Lung microvascular endothelial cell (primary cell): ENCODE data around the gene CARD11. TPM values are rescaled to one million over a fixed set of nuclear protein-coding genes. Genes with fewer than 3 reads are reported as not detected.

ENCODE experiments used
- DNase-seq, 2 donors: peaks; one replicate each; pipeline versions ENCODE4 v3.0.0 to v3.0.0-alpha.2; 2010; ENCODE audit warnings: low read depth in 2 of 2
- total RNA-seq: library from RNA; depleted of rRNA; stranded (reverse); fragments of >200 nt; gene quantifications from 2 replicates; pipeline ENCODE4 v1.2.1, GENCODE V29; 2014

CARD11 gene
- 2.2 and 3.1 TPM in 2 replicates for total RNA-seq

DNA sequence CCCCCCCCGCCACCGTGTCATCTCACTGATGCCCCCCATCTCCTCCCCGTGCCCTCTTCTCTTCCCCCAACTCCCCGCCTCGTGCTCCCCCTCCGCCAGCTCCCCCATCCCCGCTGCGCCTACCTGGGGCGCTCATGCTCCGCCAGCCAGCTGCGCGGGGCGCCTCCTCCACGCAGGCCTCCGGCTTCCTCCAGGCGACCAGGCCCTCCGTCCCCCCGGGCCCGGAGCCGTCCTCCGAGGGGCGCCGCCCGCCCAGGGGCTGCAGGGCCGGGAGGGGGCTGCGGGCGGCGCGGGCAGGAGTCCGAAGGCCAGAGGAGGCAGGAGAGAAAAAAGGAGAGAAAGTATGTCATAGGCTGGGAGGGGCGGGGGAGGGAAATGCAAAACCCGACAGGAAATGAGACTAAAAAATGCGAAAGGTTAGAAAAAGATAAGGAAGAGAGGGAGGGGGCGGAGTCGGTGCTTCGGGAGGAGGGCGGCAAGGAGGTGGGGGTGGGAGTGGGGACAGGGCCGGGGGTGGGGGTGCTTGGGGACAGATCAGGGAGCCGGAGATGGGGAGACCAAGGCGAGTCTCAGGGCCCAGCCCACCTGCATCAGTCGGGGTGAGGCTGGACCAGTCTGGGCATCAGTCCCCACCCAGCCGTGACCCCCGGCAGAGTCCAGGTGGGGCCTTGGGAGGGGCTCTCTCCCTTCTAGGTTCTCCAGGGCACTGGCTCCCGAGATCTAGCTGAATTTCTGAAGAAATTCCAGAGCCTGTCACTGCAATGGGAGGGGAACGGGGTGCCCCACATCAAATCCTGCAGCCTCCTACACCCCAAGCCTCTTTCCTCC, at the start of gene CARD11:
Gene CARD11 (minus strand): TSS at position 324 of the 828 bp plus-strand sequence. CDS start 85,361 bp downstream, outside the sequence.
- no peak for DNase-seq

DNA sequence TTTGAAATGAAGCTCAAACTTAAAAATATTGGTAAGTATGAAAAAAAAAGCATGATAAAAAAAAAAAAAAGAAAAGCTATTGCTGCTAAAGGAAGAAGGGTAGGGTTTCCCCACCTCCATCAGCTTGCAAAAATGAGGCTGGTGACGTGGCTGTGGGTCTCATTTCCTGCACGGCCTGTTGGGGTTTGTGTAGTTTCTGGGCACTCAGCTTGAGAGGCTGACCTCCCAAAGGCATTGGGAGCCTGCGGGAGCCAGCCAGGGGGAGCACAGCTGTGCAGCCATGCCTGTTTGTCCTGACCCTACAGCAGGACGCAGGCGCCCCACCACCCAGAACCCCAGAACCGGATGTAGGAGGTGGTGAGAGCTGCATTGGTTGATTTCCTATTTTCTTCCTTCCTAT, 48.8 kb upstream of the CARD11 start:
- peak in 1 of 2 donors; percentile 62 for DNase-seq

DNA sequence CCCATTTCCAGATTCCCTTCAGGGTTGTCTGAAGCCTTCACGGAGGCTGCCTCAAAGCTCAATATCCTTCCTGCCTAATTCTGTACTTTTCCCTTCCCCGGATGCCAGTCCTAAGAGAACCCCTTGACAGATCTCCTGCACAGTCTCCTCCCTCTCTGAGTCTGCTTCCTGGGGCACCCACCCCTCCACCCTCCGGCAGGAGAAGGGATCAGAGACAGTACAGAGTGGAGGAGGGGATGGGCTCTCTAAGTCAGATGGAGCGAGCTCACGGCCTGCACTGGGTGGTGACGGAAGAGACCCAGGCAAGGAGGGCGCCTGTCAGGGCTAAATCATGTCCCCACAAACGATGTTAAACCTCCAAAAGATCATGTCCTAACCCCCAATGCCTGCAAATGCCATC, 48.0 kb upstream of the CARD11 start:
- peak in 1 of 2 donors; percentile 31 for DNase-seq

DNA sequence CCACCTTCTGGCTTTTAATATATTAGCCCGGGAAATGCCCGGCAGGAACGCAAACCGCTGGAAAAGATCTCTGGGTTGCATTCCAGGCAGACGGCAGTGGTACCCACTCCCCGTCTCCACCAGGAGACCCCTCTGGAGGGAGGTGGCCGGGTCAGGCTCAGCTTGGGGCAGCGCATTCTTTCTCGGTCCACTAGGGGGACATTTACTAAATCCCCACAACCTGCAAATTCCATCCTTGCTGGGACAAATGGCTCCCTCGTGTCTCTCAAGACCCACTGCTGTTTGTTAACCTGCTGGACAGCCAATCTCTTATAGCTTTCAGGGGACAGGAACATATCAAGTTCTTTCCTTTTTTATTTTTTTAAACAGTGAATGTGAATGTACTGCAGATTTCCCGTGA, 45.8 kb upstream of the CARD11 start:
- peak; percentile 16 to 26 for DNase-seq

DNA sequence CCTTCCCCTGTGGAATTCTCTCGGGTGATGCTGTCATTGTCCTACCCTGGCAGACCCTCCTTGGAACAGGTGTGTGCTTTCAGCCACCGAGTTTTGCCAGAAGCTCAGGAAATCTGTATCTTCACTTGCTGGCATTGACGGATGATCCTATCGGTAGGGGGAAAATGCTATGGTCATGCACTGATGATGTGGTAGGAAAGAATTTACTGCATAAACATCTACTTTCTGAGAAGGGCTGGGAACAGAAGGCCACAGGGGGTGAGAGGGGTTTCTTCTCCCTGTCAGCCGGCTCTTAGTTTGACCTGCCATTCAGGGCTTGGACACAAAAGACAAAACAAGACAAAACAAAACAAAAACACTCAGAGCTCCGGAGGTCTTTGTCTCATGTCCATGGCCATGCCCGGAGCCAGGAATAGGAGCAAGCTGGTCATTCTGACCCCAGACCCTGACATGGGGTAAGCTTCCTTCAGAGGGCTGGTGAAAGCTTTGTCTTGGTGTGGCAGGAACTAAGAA, 43.6 kb upstream of the CARD11 start:
- DNase-seq, result no peak

DNA sequence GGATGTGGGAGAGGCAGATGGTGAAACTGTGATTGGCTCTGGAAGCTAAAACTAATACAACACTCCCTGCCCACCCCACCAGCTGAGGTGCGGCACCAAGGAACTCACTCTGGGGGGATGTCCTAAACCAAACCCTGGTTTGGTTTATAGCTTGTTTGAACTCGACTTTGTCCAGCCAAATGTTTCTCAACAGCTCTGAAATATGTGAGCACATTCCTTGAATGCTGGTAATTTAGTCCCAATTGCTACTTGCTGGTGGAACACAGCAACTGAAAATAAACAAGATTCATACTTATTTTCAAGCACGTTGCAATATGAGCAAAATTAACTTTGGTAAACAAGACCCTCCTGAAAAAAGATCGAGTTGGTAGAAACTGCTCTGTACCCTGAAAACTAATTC, 39.7 kb upstream of the CARD11 start:
- no peak for DNase-seq

DNA sequence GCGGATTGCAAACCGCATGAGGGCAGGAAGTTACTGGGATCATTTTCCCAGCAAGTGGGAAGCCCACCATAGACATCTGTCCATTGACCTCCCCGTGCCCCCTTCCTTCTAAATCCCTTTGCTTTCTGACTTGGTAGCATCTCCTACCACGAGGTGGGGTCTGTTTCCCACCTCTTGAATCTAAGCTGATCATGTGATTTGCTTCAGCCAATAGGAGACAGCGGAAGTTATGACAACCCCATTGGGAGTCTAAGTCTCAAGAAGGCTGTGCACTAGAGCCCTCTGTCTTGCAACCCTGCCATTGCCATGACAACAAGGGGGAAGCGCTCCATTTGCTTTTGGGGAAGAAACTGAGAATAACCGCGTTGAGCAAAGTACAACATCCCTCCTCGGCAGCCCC, 39.2 kb upstream of the CARD11 start:
- DNase-seq, result no peak

DNA sequence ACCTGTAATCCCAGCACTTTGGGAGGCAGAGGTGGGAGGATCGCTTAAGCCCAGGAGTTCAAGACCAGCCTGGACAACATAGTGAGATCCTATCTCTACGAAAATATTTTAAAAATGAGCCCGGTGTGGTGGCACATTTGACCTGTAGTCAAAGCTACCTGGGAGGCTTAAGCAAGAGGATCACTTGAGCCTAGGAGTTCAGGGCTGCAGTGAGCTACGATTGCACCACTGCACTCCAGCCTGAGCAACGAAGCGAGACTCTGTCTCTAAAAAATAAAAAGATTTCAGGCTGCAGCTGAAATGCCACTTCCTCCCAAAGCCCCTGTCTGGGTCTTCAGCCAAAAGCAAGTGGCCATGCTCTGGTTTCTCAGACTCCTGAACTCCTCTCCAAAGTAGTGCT, 38.7 kb upstream of the CARD11 start:
- no peak for DNase-seq

DNA sequence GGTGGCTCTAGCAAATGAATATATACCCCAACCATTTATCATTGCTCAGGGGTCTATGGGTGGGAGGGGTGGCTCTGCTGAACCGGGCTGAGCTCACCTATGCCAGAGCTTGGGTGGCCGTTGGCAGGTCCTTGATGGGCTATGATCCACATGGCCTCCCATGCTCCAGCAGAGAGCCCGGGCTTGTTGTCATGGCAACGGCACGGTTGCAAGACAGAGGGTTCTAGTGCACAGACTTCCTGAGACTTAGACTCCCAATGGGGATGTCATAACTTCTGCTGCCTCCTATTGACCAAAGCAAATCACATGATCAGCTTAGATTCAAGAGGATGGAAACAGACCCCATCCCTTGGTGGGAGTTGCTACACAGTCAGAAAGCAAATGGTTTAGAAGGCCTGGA, 36.4 kb upstream of the CARD11 start:
- no peak for DNase-seq

DNA sequence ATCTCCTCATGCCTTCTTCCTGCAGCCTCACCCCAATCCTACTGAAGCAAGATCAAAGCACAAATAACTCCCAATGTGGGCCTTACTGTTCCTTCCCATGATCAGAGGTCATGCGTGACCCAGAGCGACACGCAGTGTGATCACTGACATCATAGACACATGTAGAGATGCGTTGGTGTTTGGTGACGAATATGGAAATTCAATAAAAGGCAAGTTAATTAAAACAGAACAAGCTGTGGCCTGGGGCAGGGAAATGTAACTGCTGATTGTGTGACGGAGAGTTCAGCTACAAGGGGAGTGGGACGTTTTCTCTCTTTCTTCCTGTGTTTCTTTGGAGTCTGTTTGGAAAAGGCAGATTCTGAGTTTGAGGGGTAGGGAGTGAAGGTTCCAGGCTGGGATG, 34.8 kb upstream of the CARD11 start:
- no peak for DNase-seq

DNA sequence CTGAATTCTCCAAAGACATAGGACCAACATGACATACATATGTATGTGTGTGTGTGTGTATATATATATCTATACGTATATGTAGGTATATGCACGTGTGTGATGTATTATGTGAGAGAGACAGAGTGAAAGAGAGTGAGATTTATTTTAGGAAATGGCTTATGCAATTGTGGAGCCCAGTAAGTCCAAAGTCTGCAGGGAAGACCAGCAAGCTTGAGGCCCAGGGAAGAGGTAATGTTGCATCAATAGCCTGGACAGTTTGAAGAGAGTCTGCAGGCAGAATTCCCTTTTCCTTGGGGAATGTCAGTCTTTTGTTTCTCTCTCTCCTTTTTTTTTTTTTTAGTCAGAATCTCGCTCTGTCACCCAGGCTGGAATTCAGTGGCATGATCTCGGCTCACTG, 33.0 kb upstream of the CARD11 start:
- DNase-seq, result no peak

DNA sequence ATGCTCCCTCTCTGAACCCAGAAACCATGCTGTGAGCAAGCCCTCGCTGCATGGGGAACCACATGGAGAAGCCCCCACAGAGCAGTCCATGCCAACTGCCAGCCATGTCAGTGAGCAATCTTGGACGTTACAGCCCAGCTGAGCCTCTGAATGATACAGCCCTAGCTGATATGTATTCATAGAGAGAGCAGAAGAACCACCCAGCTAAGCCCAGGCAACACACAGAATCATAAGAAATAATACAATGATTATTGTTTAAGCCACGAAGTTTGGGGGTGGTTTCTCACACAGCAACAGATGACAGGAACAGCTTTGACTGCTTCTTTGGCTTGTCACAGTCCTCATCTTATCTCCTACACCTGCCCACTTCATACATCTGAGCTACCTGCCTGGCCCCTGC, 32.5 kb upstream of the CARD11 start:
- no peak for DNase-seq

DNA sequence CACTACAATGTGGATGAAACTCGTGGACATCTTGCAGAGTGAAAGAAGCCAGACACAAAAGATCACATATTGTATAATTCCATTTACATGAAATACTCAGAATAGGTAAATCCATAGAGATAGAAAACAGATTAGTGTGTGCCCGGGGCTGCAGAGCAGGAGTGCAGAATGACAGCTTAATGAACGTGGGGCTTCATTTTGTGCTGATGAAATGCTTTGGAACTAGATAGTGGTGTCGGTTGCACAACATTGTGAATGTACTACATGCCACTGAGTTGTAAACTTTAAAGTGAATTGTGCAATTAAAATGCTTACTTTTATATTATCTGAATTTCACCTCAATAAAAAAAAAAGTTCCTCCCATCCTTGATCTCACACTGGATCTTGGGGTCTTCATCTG, 31.8 kb upstream of the CARD11 start:
- DNase-seq, result no peak

DNA sequence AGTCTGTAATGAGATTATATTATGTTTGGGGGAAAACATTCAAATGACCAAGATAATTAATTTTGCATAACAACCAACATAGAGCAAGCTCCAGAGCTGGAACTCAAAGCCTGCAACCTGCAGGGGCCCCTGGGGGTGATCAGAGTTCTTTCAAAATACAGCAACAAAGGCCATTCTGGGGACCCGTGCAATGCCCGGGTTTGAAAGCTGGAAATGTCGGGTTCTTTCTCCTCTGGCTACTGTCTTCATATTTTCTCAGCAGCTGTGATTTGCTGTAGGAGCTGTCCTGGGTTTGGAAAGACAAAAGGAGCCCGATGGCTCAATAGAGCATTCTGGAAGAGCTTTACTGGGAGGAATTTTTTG, 30.8 kb upstream of the CARD11 start:
- DNase-seq, result no peak

DNA sequence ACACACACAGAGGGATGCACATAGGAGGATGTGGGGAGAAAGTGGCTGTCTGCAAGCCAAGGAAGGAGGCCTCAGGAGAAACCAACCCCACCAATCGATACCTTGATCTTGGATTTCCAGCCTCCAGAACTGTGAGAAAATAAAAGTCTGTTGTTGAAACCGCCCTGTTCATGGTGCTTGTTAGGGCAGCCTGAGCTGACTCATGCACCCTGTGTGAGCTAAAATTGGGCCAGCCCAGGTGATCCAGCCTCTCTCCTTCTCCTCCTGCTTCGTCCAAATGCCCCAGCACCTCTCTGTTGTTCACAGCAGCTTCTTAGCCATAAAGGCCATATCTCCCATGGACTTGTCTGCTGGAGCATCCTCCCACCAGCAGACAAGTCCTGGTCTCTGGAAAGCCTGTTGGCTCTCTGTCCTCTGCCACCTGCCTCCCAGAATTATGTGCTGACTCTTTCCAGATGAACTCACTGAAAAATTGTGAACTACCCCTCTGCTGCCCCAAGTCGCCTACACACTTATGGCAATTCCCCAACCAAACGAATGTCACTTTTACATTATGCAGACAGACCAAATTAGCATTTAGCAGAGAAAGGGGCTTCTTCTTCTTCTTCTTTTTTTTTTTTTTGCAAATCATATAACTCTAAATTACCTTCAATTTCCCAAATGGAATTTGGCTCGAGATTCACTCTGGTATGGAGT, 30.2 kb upstream of the CARD11 start:
- DNase-seq, result no peak

DNA sequence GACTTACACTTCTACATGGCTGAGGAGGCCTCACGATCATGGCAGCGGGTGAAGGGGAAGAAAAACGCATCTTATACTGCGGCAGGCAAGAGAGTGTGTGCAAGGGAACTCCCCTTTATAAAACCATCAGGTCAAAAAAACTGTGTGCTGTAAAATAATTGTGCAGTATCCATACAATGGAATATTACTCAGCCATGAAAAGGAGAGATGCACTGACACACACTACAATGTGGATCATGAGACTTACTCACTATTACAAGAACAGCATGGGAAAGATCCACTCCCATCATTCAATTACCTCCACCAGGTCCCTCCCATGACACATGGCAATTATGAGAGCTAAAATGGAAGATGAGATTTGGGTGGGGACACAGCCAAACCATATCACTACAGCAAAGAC, 27.2 kb upstream of the CARD11 start:
- no peak for DNase-seq

DNA sequence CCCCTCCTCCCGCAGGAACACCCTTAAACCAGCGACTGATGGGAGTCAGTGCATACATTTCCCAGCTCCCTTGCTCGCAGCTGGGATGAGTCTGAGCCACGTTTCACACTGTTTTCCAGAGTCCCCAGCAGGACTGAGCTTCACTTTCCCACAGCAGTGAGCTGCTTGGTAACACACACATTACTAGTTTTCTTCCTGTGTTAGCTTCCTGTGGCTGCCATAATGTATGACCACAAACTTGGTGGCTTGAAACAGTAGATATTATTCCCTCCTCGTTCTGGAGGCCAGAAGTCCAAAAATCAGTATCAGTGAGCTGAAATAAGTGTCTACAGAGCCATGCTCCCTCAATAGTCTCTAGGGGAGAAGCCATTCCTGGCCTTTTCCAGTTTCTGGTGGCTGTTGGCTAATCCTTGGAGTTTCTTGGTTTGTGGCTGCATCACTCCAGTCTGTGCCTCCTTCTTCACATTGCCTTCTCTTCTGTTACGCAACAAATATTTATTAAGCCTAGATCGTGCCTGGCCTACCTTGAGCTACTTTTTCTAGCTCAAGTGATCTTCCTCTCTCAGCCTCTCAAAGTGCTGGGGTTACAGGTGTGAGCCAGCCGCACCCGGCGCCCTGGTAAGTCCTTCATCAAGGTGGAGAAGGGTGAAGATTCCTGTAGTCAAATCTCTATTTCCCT, 26.2 kb upstream of the CARD11 start:
- DNase-seq, result no peak

DNA sequence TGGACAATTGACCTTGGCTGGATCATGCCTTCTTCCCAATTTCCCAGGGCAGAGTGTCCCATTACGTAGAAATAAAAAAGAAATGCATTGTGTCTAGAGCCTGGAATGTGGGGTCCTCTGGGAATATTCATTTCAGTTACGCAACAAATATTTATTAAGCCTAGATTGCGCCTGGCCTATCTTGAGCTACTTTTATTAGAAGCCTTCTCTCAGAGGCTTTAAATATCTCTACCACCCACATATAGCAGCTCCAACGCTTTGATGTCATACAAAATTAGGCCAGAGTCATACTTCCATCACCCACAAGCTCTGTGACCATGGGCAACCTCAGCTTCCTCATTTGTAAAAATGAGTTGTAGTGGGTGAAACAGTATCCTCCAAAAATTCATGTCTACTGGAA, 24.9 kb upstream of the CARD11 start:
- no peak for DNase-seq

DNA sequence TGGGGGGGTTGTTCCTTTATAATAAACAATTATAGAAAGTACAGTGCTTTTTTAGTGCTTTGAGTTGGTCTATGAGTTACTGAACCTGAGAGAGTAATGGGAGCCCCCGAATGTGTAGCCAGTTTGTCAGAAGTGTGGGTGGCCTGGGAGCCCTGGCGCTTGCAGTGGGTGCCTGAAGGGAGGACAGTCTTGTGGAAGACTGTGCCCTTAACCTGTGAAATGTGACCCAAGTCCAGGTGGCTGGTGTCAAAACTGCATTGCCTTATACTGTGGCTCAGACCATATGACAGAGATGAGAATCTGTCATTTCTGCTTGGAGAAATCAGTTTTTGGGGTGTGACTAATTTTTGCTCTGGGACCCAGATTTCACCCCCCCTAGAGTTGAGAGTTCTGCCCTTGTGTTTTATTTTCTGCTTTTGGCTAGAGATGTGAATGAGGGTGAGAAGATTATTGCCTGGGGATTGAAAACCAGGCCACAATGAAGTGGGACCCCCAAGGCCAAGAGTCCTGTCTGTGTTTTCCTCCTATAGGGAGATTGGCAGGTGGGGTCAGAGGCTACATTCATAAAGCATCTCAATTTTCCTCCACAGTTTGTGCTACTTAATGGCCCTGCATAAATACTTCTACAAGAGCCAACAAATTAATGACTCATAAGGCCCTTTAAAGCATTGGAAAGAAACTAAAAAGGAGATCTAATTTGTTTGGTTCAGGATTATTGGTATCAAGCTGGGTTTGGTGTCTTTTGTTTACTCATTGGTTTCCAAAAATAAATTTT, 24.1 kb upstream of the CARD11 start:
- DNase-seq, result no peak

DNA sequence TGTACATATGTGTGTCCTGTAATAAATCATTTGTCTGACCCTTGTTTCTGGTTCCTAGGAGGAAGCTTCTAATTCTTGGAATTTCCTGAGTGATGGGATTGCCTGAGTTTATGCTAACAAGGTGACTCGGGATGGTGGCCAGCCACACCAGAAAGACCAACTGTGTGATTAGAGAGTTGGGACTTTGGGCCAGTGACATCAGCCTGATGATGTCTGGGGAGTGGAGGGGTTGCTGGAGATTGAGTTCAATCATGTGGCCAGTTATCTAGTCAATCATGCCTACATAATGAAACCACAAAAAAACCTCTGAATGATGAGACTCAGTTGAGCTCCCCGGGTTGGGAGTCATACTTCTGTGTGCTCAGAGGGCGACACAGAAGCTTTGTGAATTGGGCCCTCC, 23.5 kb upstream of the CARD11 start:
- DNase-seq, result no peak

DNA sequence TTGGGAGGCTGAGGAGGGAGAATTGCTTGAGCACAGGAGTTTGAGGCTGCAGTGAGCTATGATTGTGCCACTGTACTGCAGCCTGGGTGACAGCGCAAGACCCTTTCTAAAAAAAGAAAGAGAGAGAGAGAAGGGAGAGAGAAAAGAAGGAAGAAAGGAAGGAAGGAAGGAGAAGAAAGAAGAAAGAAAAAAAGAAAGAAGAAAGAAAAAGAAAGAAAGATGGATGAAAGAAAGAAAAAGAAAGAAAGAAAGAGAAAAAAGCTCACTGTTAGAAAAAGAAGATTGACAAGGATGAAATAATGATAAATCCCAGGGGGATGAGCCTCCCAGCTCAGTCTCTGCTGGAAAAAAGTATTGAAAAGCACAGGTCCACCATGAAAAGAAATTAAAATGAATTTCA, 22.8 kb upstream of the CARD11 start:
- DNase-seq, result no peak

DNA sequence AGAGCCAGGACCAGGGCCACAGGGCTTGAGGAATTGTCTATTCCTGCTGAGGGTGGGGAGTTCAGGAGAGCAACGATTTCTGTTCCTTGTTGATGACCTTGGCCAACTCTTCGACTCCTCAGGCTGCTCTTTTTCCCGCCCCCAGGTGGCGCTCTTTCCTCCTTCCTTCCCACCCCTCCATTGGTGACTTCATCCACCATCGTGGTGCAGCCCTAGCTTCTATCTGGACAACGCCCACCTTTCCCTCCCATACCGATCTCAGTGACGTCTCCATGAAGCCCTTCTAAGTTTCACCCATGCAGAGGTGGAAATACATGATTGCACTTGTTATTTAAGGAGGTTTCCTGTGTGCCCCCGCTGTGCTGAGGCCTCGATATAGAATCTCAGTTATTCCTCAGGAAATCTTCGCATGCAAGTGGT, 22.1 kb upstream of the CARD11 start:
- peak; percentile 4 to 33 for DNase-seq
